HCT116 (cell line): ENCODE results near the gene ADGRB3. TPM values are rescaled to one million over a fixed set of nuclear protein-coding genes. Genes with fewer than 3 reads are reported as not detected.

ENCODE experiments used
- ATAC-seq: fragments of 200-7000 bp; cut with Tn5 transposase; 2 replicates; pipeline ENCODE4 v1.9.1; 2020; ENCODE audit warnings: mild to moderate bottlenecking, moderate library complexity
- BruUV-seq: library from RNA; stranded (reverse); fragments of 400-500 nt; replicated peaks from 2 replicates; lab custom pipeline; 2021; lab: Mats Ljungman, UMichigan
- CTCF ChIA-PET: fragments of 300-600 bp; sonication (Branson Sonifier 250); formaldehyde crosslinking; loops from one replicate; lab custom pipeline; 2021; ENCODE audit warnings: antibody characterized with exemption; lab: Charles Lee
- POLR2A ChIA-PET: fragments of 300-600, 350-600 bp; sonication (Branson Sonifier 250); formaldehyde crosslinking; loops from one replicate; lab custom pipeline; 2021; ENCODE audit warnings: antibody characterized with exemption; lab: Charles Lee
- RAD21 ChIA-PET, 2 experiments: fragments of 300-600 bp; sonication (Branson Sonifier 250); formaldehyde crosslinking; loops; one replicate each; lab custom pipeline; 2023; ENCODE audit warnings: low total read pairs in 2 of 2; ENCODE audit not compliant: uncharacterized antibody in 2 of 2, unreplicated experiment in 2 of 2, low non-redundant PET in 1 of 2; lab: Charles Lee
- DNase-seq: peaks from one replicate; pipeline ENCODE4 v3.0.0-alpha.2; 2010; ENCODE audit warnings: low read depth, low spot score
- H2AFZ ChIP-seq: fragments of 200-600 bp; shearing (Covaris generic), sonication (generic); 2 replicates; pipeline ENCODE4 v1.6.1; 2017; ENCODE audit warnings: low read depth, mixed run types, mixed read lengths, antibody characterized with exemption, low read length; ENCODE audit not compliant: poor library complexity, severe bottlenecking
- H3K27ac ChIP-seq: 2 replicates; pipeline ENCODE4 v1.5.1; 2012; ENCODE audit warnings: low read depth, low read length
- H3K27me3 ChIP-seq: fragments of 200-600 bp; sonication (generic); 2 replicates; pipeline ENCODE4 v1.6.1; 2016; ENCODE audit warnings: mixed run types, low read length, mixed read lengths; ENCODE audit not compliant: insufficient read depth
- H3K36me3 ChIP-seq, 2 experiments: fragments of 200-500 bp in 1 of 2; fragments of 200-600 bp in 1 of 2; sonication (Bioruptor generic) in 1 of 2; sonication (generic) in 1 of 2; 2 replicates each; pipeline versions ENCODE4 v1.5.1 to v1.6.1; 2014 to 2016; ENCODE audit warnings: low read length in 2 of 2, inconsistent platforms in 1 of 2, mixed read lengths in 1 of 2, mixed run types in 1 of 2; ENCODE audit not compliant: insufficient read depth in 2 of 2, control insufficient read depth in 1 of 2
- H3K4me1 ChIP-seq, 2 experiments: fragments of 200-600 bp in 1 of 2; sonication (generic) in 1 of 2; 2 replicates each; pipeline versions ENCODE4 v1.5.1 to v1.6.1; 2012 to 2017; ENCODE audit warnings: low read length in 2 of 2, inconsistent platforms in 1 of 2, mild to moderate bottlenecking in 1 of 2, mixed read lengths in 1 of 2, mixed run types in 1 of 2, moderate library complexity in 1 of 2; ENCODE audit not compliant: insufficient read depth in 2 of 2, control insufficient read depth in 1 of 2
- H3K4me2 ChIP-seq: fragments of 200-600 bp; sonication (generic); 2 replicates; pipeline ENCODE4 v1.6.1; 2017; ENCODE audit warnings: mixed run types, low read length, mixed read lengths
- H3K4me3 ChIP-seq, 2 experiments: fragments of 200-600 bp in 1 of 2; sonication (generic) in 1 of 2; replicated peaks in 1 of 2; 2 replicates each; pipeline ENCODE4 v1.5.1; 2011 to 2016; ENCODE audit warnings: low read length in 2 of 2, control low read depth in 1 of 2, low read depth in 1 of 2, mild to moderate bottlenecking in 1 of 2, mixed read lengths in 1 of 2, mixed run types in 1 of 2
- H3K79me2 ChIP-seq: fragments of 200-600 bp; sonication (generic); 2 replicates; pipeline ENCODE4 v1.6.1; 2017; ENCODE audit warnings: mild to moderate bottlenecking, mixed run types, low read length, moderate library complexity, mixed read lengths; ENCODE audit not compliant: insufficient read depth
- H3K9ac ChIP-seq: fragments of 200-600 bp; sonication (generic); 2 replicates; pipeline ENCODE4 v1.6.1; 2016; ENCODE audit warnings: low read length, mixed read lengths
- H3K9me2 ChIP-seq: fragments of 200-600 bp; sonication (generic), shearing (Covaris generic); 2 replicates; pipeline ENCODE4 v1.6.1; 2017; ENCODE audit warnings: mixed run types, mild to moderate bottlenecking, moderate library complexity; ENCODE audit not compliant: insufficient read depth
- H3K9me3 ChIP-seq, 2 experiments: fragments of 200-500 bp in 1 of 2; fragments of 200-600 bp in 1 of 2; sonication (Bioruptor generic) in 1 of 2; sonication (generic) in 1 of 2; 2 replicates each; pipeline ENCODE4 v1.6.1; 2014 to 2017; ENCODE audit warnings: low read length in 2 of 2, mixed read lengths in 2 of 2, inconsistent platforms in 1 of 2, low read depth in 1 of 2, mild to moderate bottlenecking in 1 of 2, mixed run types in 1 of 2, moderate library complexity in 1 of 2; ENCODE audit not compliant: control insufficient read depth in 1 of 2, insufficient read depth in 1 of 2
- H4K20me1 ChIP-seq: fragments of 200-600 bp; sonication (generic), shearing (Covaris generic); 2 replicates; pipeline ENCODE4 v1.6.1; 2017; ENCODE audit warnings: mixed run types, mild to moderate bottlenecking, moderate library complexity; ENCODE audit not compliant: insufficient read depth
- CEBPB ChIP-seq: IDR thresholded peaks from 2 replicates; pipeline ENCODE4 v1.6.1; 2012; ENCODE audit warnings: low read depth
- CTCF ChIP-seq, 3 experiments: fragments of 200-600 bp in 1 of 3; sonication (generic) in 1 of 3; IDR thresholded peaks in 2 of 3; conservative IDR thresholded peaks in 1 of 3; 2 replicates each; pipeline ENCODE4 v1.5.1; 2012 to 2017; ENCODE audit warnings: low read depth in 2 of 3, low read length in 2 of 3, antibody characterized with exemption in 1 of 3, borderline replicate concordance in 1 of 3, control low read depth in 1 of 3, mild to moderate bottlenecking in 1 of 3, mixed read lengths in 1 of 3, mixed run types in 1 of 3, moderate library complexity in 1 of 3; ENCODE audit not compliant: insufficient read depth in 1 of 3
- EGR1 ChIP-seq: IDR thresholded peaks from 2 replicates; pipeline ENCODE4 v1.6.1; 2012; ENCODE audit warnings: low read depth
- ELF1 ChIP-seq: IDR thresholded peaks from 2 replicates; pipeline ENCODE4 v1.6.1; 2012; ENCODE audit warnings: low read depth, borderline replicate concordance
- JUND ChIP-seq: IDR thresholded peaks from 2 replicates; pipeline ENCODE4 v1.6.1; 2012
- MAX ChIP-seq: IDR thresholded peaks from 2 replicates; pipeline ENCODE4 v1.6.1; 2012
- POLR2A ChIP-seq: IDR thresholded peaks from 2 replicates; pipeline ENCODE4 v1.7.0; 2011; ENCODE audit warnings: borderline replicate concordance; ENCODE audit not compliant: insufficient read depth, insufficient read length; ENCODE audit errors: extremely low read depth
- POLR2AphosphoS5 ChIP-seq: IDR thresholded peaks from 2 replicates; pipeline ENCODE4 v1.6.1; 2011; ENCODE audit warnings: mild to moderate bottlenecking, low read depth, low read length, moderate library complexity
- RAD21 ChIP-seq: IDR thresholded peaks from 2 replicates; pipeline ENCODE4 v1.6.1; 2012; ENCODE audit warnings: low read depth, mild to moderate bottlenecking
- REST ChIP-seq: IDR thresholded peaks from 2 replicates; pipeline ENCODE4 v1.6.1; 2012; ENCODE audit warnings: low read depth
- SIN3A ChIP-seq: IDR thresholded peaks from 2 replicates; pipeline ENCODE4 v1.6.1; 2012; ENCODE audit warnings: low read depth
- SRF ChIP-seq: IDR thresholded peaks from 2 replicates; pipeline ENCODE4 v1.6.1; 2012; ENCODE audit warnings: low read depth
- YY1 ChIP-seq: IDR thresholded peaks from 2 replicates; pipeline ENCODE4 v1.6.1; 2011; ENCODE audit warnings: low read length, low read depth, moderate library complexity, mild to moderate bottlenecking; ENCODE audit not compliant: insufficient replicate concordance; ENCODE audit errors: extremely low read depth
- ZNF274 ChIP-seq: fragments of 200-500 bp; sonication (Bioruptor generic); IDR thresholded peaks from 2 replicates; pipeline ENCODE4 v1.6.1; 2014; ENCODE audit warnings: mild to moderate bottlenecking, low read depth, low read length, inconsistent platforms
- intact Hi-C: fragments of 100-400 bp; cut with micrococcal nuclease; formaldehyde crosslinking; loops from 2 replicates; pipeline ENCODE4 v1.10.0; 2022
- total RNA-seq: library from RNA; stranded (reverse); gene quantifications from one replicate; pipeline ENCODE4 v1.2.1, GENCODE V29; 2021; ENCODE audit not compliant: unreplicated experiment

The ADGRB3 gene
- total RNA-seq, 1 experiment from 2014 or later, result not detected

GRCh38 chr6:68637782-68638181, 2.7 kb downstream of the ADGRB3 start:
- peaks cover 0 to 12% of the 10 kb centered on the region in 2 experiments; a peak in 2 of 4 replicates for H3K9me3 ChIP-seq
- H3K79me2 ChIP-seq, result no peaks in the 10 kb centered on the region
- ATAC-seq (no peak), DNase-seq (no peak)
- H3K9me2 ChIP-seq, result no peaks in the 10 kb centered on the region
- H3K27me3 ChIP-seq, result no peaks in the 10 kb centered on the region
- H3K27ac ChIP-seq, result no peak overlapping the region
- H3K4me1 ChIP-seq, result no peaks in the 10 kb centered on the region
- no peaks in the 10 kb centered on the region for H4K20me1 ChIP-seq
- POLR2A ChIA-PET, result no interaction called here
- H3K9ac ChIP-seq, result no peak overlapping the region
- no peaks in the 10 kb centered on the region for H3K36me3 ChIP-seq
- no peak overlapping the region for H3K4me3 ChIP-seq
- intact Hi-C loops, result loop anchor here (5.0 kb wide), 1 partner anchor 1470 kb away; no protein-coding TSS in a partner anchor
- RAD21 ChIA-PET, result no interaction called here
- H2AFZ ChIP-seq, result no peak overlapping the region
- TF ChIP-seq POLR2A (no peak), CTCF (IDR thresholded peaks at IDR 0.05 in 2 of 3, conservative IDR thresholded peaks at IDR 0.05 in 1 of 3; ENCODE audit: borderline replicate concordance in 1 of 3, insufficient read depth in 1 of 3, low read depth in 2 of 3, low read length in 2 of 3) (no peak), POLR2AphosphoS5 (no peak), REST (no peak), EGR1 (no peak), ELF1 (no peak), CEBPB (no peak), SIN3A (no peak), MAX (no peak), SRF (no peak), RAD21 (no peak), JUND (no peak), ZNF274 (no peak), YY1 (no peak)
- TF ChIP-seq, all 23 proteins: peak for 0
- CTCF ChIA-PET, result no interaction called here
- H3K4me2 ChIP-seq, result no peak overlapping the region
- no TSS peak for BruUV-seq
